Dermis blood vessel endothelial cell (primary cell): ENCODE measurements around the gene HTRA1. TPM values are rescaled to one million over a fixed set of nuclear protein-coding genes. Genes with fewer than 3 reads are reported as not detected.
A peak's percentile ranks its signal among the peaks of the same experiment; 100 is the strongest.

ENCODE experiments used
- DNase-seq: peaks from one replicate; pipeline ENCODE4 v3.0.0; 2010
- total RNA-seq: library from RNA; depleted of rRNA; stranded (reverse); fragments of >200 nt; gene quantifications from 2 replicates; pipeline ENCODE4 v1.2.3, GENCODE V29; 2014

Gene HTRA1
- total RNA-seq, 1 donor from 2014 or later = 117 TPM

GRCh38 chr10:122474131-122474818, 12.9 kb downstream of the HTRA1 start:
- peak; percentile 96 for DNase-seq

GRCh38 chr10:122475100-122475499, 13.7 kb downstream of the HTRA1 start:
- peak; percentile 29 for DNase-seq

GRCh38 chr10:122475591-122476332, 14.4 kb downstream of the HTRA1 start:
- DNase-seq = no peak

DNA sequence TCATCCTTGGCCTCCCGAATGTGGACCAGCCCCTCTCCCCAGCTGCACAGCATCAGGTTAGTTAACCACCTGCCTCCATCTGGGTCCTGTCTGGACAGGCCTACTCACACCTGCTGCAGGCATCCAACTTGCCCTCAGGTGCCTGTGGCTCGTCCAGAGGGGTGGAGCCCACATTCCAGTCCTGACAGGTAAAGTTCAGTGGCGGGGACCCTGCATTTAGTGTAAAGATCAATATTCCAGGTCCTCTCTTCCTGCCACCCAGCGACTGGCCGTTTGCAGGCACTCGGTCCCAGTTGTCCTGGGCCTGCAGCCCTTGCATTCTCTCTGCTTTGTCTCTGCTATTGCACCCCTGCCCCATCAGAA, 15.0 kb downstream of the HTRA1 start:
- no peak for DNase-seq

DNA sequence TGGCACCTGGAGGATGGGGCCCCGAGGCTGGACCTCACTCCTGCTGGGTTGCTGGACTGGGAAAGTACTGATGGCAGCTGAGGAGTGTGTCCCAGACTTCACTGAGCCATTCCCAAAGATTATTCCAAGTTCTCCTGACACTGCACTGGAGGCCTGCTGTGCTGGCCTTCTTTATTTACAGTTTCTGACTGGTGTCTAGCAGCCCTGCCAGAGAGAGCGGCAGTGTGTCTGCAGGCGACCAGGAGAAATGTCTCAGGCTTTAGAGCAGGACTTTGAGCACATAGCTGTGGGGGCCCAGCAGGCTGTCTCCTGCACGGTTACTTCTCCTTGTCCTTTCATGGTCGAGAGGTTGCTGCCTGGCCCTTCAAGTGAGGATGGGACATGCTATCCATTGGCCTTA, 16.1 kb downstream of the HTRA1 start:
- DNase-seq = no peak

DNA sequence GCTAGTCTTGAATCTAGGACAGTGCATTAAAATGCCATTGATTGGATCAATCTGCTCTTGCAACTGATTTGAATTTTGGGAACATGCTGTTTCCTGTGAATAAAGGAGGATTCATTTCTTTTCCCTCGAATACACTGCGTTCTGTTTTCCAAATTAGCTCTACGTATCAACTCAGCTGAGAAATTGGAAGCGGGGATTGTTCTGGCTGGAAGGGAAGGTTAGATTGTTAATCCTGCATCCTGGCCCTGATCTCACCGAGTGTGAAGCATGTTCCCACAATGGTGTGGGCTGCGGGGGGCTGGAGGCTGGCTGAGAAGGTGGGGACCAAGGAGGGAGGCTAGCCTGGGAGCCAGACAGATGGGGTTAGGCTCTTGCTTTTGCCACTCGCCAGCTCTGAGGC, 17.6 kb downstream of the HTRA1 start:
- no peak for DNase-seq

DNA sequence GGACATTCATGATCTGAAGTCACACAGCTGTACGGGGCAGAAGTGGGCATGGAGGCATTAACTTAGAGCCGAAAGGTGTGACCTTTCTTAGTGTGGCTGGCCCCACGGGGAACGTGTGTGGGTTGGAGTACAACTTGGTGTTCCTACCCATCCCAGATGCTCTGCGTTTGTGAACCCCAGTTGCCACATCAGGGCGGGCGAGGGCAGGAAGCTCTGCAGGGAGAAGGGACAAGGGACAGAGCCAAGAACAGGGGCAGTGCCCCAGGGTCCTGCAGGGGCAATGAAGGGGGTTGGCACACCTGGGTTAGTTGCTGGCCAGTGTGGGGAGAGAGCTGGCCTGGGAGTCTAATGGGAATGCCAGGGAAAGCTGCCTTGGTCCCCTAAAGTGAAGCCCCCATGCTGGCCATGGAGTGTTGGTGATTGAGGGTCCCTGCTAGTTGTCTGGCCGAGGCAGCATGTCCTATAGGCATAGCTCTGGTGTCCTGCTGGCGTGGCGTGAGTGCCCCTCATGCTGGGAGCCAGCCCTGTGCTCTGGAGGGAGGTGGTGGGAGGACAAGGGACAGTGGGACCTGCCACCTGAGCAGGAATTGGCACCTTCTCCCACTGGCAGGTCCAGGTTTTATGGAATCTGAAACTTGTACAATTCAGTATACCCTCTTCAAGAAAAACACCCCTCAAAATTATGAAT, 18.9 kb downstream of the HTRA1 start:
- DNase-seq = no peak

DNA sequence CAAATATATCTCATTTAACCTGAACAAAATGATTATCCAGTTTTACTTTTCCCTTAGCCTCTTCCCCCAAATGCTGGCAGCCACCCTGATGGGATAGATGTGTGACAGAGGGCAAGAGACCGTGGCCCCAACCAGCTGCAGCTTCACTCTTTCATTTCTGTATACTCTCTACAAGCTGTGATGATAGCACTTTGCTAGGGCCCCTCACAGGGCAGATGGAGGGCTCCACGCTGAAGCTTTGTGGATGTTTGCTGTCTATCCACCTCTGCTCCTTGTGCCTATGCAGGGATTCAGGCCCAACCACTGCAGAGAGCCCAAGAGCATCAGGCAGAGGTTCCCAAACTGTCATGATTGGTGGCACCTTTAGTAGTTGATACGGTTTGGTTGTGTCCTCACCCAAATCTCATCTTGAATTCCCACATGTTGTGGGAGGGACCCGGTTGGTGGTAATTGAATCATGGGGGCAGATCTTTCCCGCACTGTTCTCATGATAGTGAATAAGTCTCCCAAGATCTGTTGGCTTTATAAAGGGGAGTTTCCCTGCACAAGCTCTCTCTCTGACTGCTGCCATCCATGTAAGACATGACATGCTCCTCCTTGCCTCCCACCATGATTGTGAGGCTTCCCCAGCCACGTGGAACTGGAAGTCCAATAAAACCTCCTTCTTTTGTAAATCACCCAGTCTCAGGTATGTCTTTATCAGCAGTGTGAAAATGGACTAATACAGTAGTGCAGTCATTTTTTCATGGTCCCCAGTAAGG, 20.1 kb downstream of the HTRA1 start:
- DNase-seq = no peak

- DNase-seq = no peak
These were observed 23.1 kb downstream of the HTRA1 start for GRCh38 chr10:122484276-122485060.

GRCh38 chr10:122485670-122486069, 24.3 kb downstream of the HTRA1 start:
- DNase-seq = peak; percentile 66

DNA sequence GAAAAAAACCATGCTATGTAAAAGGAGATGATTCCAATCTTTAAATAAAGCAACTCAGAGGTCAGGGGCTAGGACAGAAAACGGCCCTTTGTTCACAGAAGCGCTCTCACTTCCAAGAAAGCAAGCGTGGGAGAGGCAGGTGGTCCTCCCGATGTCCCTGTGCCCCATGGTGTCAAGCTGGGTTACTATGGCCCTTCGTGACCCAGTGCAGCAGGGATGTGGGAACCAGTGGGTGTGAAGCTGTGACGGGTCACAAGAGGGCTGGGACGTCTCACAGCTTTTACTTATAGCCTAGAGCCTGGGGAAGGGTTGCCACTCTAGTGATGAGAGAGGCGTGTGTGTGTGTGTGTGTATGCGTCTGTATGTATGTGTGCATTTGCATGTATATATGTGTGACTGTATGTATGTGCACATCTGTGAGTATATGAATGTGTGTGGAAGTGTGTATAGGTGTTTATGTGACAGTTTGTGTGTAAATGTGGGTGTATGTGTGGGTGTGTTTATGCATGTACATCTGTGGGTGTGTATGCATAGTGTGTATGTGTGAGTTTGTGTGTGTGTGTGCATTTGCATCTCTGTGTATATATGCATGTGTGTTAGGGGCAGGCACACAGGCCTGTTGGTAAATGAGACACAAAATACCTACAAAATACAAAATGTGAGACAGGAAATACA, 25.2 kb downstream of the HTRA1 start:
- DNase-seq = no peak

- DNase-seq = no peak
These were observed 25.9 kb downstream of the HTRA1 start for GRCh38 chr10:122487174-122487765.

GRCh38 chr10:122490268-122490667, 28.9 kb downstream of the HTRA1 start:
- DNase-seq = no peak

DNA sequence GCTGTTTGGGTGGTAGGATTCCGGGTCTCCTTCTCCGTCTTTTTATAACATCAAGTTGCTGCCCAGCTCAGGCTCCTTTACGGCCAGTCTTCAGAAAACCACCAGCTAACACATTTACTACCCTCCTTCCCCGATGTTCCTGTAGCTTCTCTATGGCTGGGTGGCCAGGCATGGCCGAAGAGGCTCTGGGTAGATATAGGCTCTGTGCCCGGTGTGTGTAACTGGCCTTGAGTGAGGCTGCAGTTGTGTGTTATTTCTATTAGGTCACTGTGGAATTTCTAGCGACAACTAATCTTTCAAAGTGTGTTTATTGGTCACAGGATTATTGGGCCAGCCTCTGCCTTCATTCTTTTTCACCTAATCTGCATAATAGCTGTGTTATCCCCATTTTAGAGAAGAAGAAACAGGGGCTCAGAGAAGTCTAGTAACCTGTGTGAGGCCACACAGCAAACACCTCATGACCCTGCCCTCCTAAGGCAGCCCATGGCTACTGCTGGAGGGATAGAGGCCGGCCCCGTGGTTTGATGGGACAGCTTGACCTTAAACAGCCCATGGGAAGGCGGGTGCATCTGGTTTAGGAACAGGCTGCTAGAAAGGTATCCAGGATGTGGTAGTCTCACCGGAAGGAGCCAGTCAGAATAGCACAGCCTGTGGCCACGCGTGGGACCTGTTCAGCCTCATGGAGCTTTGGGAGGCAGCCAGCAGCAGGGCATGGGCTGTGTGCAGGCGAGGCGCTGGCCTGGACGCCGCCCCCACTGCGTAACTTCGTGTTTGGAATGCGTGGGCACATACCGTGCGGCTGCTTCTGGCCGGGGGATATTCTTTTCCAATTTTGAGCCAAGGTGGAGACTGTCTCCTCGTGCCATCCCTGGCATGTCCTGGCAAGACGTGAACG, 29.7 kb downstream of the HTRA1 start:
- DNase-seq = no peak

GRCh38 chr10:122492006-122492405, 30.7 kb downstream of the HTRA1 start:
- DNase-seq = no peak

GRCh38 chr10:122492999-122493481, 31.7 kb downstream of the HTRA1 start:
- DNase-seq = no peak

- no peak for DNase-seq
These were observed 32.4 kb downstream of the HTRA1 start for GRCh38 chr10:122493761-122494160.

GRCh38 chr10:122494173-122494820, 32.9 kb downstream of the HTRA1 start:
- DNase-seq = peak; percentile 73

- DNase-seq = peak; percentile 94
These were observed 33.5 kb downstream of the HTRA1 start for GRCh38 chr10:122494833-122495232.
